ENCODE data around the gene ISYNA1. TPM values are rescaled to one million over a fixed set of nuclear protein-coding genes. Genes with fewer than 3 reads are reported as not detected.
A peak's percentile ranks its signal among the peaks of the same experiment; 100 is the strongest.
"Not testable (repeated sequence)": the region's sequence is repeated elsewhere in the genome, so short reads cannot be mapped to it uniquely, and the experiment has no call there.

The ISYNA1 gene
- total and polyA plus RNA-seq, 4 donors, result 14.7 to 56.7 (median 25.0) TPM

DNA sequence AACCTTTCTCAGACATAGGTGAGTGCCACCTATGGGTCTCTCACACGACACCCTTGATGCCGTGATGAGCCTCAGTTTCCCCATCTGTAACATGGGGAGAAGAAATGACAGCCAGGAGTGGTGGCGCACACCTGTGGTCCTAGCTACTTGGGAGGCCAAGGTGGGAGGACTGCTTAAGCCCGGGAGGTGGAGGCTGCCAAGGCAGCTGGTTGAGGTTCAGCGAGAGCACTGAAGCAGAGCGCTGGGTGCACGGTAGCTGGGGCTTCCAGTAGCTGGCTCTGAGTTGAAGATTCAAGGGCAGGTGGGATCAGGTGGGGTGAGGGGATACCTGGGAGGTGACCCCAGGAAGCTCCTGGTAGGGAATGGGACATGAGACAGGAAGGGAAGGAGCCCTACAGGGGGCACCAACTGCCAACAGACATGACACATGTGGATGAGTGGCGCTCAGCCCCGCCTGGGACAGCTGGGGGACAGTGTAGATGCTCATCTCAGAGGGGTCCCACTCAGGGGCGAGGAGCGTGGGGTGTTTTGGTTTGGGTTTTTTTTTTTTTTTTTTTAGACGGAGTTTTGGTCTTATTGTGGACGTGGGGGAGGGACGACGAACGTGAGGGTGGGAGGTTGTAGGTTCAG, 25.2 kb downstream of the ISYNA1 start:
- TF ChIP-seq, protein P1, sequence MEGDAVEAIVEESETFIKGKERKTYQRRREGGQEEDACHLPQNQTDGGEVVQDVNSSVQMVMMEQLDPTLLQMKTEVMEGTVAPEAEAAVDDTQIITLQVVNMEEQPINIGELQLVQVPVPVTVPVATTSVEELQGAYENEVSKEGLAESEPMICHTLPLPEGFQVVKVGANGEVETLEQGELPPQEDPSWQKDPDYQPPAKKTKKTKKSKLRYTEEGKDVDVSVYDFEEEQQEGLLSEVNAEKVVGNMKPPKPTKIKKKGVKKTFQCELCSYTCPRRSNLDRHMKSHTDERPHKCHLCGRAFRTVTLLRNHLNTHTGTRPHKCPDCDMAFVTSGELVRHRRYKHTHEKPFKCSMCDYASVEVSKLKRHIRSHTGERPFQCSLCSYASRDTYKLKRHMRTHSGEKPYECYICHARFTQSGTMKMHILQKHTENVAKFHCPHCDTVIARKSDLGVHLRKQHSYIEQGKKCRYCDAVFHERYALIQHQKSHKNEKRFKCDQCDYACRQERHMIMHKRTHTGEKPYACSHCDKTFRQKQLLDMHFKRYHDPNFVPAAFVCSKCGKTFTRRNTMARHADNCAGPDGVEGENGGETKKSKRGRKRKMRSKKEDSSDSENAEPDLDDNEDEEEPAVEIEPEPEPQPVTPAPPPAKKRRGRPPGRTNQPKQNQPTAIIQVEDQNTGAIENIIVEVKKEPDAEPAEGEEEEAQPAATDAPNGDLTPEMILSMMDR (IDR thresholded peaks at IDR 0.05; ENCODE audit: control extremely low read depth, extremely low read depth), result no peak
- Histone ChIP-seq H3K27me3 (ENCODE audit: control insufficient read depth in 3 of 3, insufficient read depth in 3 of 3, low read length in 2 of 3) (no peaks in the 10 kb centered on the region), H3K4me1 (ENCODE audit: control insufficient read depth in 5 of 5, insufficient read depth in 5 of 5, low read length in 5 of 5) (peaks cover 0 to 31% (median 23%) of the 10 kb centered on the region in 5 donors), H3K9ac (ENCODE audit: insufficient read depth in 1 of 2, low read length in 2 of 2) (no peak overlapping the region), H3K4me3 (no peak overlapping the region), H3K27ac (ENCODE audit: low read depth in 1 of 2, low read length in 1 of 2) (no peak overlapping the region), H3K36me3 (ENCODE audit: control insufficient read depth in 4 of 4, insufficient read depth in 4 of 4, low read length in 4 of 4) (no peaks in the 10 kb centered on the region), H3K9me3 (ENCODE audit: control insufficient read depth in 4 of 4, insufficient read depth in 3 of 4, low read length in 3 of 4) (no peaks in the 10 kb centered on the region)
- ATAC-seq (ENCODE audit: insufficient read depth, low FRiP score) (no peak), DNase-seq (no peak)
- 81% methylated on average over 16 of the region's 16 CpGs for WGBS, 2 donors

- H3K27me3 ChIP-seq (ENCODE audit: control insufficient read depth in 3 of 3, insufficient read depth in 3 of 3, low read length in 2 of 3), result no peaks in the 10 kb centered on the region
- DNase-seq, result no peak
- ATAC-seq (ENCODE audit: insufficient read depth, low FRiP score), result peak; percentile 30
- TF ChIP-seq, protein P1 (IDR thresholded peaks at IDR 0.05; ENCODE audit: control extremely low read depth, extremely low read depth), result no peak
- no peak overlapping the region for H3K4me3 ChIP-seq
- H3K36me3 ChIP-seq (ENCODE audit: control insufficient read depth in 4 of 4, insufficient read depth in 4 of 4, low read length in 4 of 4), result no peaks in the 10 kb centered on the region
- no peaks in the 10 kb centered on the region for H3K4me1 ChIP-seq (ENCODE audit: control insufficient read depth in 5 of 5, insufficient read depth in 5 of 5, low read length in 5 of 5)
- H3K9me3 ChIP-seq (ENCODE audit: control insufficient read depth in 4 of 4, insufficient read depth in 3 of 4, low read length in 3 of 4), result no peaks in the 10 kb centered on the region
- 52 to 63% methylated on average over 10 of the region's 10 CpGs for WGBS, 2 donors
- H3K9ac ChIP-seq (ENCODE audit: insufficient read depth in 1 of 2, low read length in 2 of 2), result no peak overlapping the region
- H3K27ac ChIP-seq (ENCODE audit: low read depth in 1 of 2, low read length in 1 of 2), result no peak overlapping the region
Observed at GRCh38 chr19:18408053-18408476, 29.9 kb downstream of the ISYNA1 start.

DNA sequence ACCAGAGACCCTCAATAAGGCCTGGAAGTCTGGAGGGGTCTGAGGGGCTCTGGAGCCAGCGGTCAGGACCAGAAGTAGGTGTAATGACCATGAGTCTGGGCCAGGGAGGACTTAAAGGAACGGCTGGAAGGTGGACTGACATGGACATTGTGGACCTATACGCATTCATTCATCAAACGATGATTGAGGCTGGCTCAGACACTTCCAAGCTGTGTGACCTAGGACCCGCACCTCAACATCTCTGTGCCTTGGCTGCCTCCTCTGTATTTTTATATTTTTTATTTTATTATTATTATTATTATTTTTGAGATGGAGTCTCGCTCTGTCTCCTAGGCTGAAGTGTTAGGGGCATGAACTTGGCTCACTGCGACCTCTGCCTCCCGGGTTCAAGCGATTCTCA, 31.2 kb downstream of the ISYNA1 start:
- ATAC-seq (ENCODE audit: insufficient read depth, low FRiP score), result no peak
- no peaks in the 10 kb centered on the region for H3K4me1 ChIP-seq (ENCODE audit: control insufficient read depth in 5 of 5, insufficient read depth in 5 of 5, low read length in 5 of 5)
- H3K9me3 ChIP-seq (ENCODE audit: control insufficient read depth in 4 of 4, insufficient read depth in 3 of 4, low read length in 3 of 4), result no peaks in the 10 kb centered on the region
- TF ChIP-seq, protein P1 (IDR thresholded peaks at IDR 0.05; ENCODE audit: control extremely low read depth, extremely low read depth), result no peak
- H3K27ac ChIP-seq (ENCODE audit: low read depth in 1 of 2, low read length in 1 of 2), result no peak overlapping the region
- H3K9ac ChIP-seq (ENCODE audit: insufficient read depth in 1 of 2, low read length in 2 of 2), result no peak overlapping the region
- H3K4me3 ChIP-seq, result no peak overlapping the region
- DNase-seq, result no peak
- H3K36me3 ChIP-seq (ENCODE audit: control insufficient read depth in 4 of 4, insufficient read depth in 4 of 4, low read length in 4 of 4), result no peaks in the 10 kb centered on the region
- H3K27me3 ChIP-seq (ENCODE audit: control insufficient read depth in 3 of 3, insufficient read depth in 3 of 3, low read length in 2 of 3), result no peaks in the 10 kb centered on the region
- WGBS, 2 donors, result 94 to 97% methylated on average over 9 of the region's 9 CpGs

- not testable (repeated sequence) for ATAC-seq (ENCODE audit: insufficient read depth, low FRiP score); H3K9ac ChIP-seq (ENCODE audit: insufficient read depth in 1 of 2, low read length in 2 of 2); H3K9me3 ChIP-seq (ENCODE audit: control insufficient read depth in 4 of 4, insufficient read depth in 3 of 4, low read length in 3 of 4); H3K36me3 ChIP-seq (ENCODE audit: control insufficient read depth in 4 of 4, insufficient read depth in 4 of 4, low read length in 4 of 4); H3K27ac ChIP-seq (ENCODE audit: low read depth in 1 of 2, low read length in 1 of 2); H3K27me3 ChIP-seq (ENCODE audit: control insufficient read depth in 3 of 3, insufficient read depth in 3 of 3, low read length in 2 of 3); DNase-seq; H3K4me3 ChIP-seq; H3K4me1 ChIP-seq (ENCODE audit: control insufficient read depth in 5 of 5, insufficient read depth in 5 of 5, low read length in 5 of 5)
- WGBS, 2 donors, result 83 to 90% methylated on average over 11 of the region's 11 CpGs
Observed at GRCh38 chr19:18405754-18406153, 32.2 kb downstream of the ISYNA1 start.

DNA sequence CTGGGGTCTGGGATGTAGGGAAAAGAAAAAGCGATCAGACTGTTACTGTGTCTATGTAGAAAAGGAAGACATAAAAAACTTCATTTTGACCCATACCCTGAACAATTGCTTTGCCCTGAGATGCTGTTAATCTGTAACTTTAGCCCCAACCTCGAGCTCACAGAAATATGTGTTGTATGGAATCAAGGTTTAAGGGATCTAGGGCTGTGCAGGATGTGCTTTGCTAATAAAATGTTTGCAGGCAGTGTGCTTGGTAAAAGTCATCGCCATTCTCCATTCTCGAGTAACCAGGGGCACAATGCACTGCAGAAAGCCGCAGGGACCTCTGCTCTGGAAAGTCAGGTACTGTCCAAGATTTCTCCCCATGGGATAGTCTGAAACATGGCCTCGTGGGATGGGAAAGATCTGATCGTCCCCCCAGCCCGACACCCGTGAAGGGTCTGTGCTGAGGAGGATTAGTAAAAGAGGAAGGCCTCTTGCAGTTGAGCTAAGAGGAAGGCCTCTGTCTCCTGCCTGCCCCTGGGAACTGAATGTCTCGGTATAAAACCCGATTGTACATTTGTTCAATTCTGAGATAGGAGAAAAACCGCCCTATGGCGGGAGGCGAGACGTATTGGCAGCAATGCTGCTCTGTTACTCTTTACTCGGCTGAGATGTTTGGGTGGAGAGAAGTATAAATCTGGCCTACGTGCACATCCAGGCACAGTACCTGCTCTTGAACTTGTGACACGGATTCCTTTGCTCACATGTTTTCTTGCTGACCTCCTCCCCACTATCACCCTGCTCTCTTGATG, 35.3 kb downstream of the ISYNA1 start:
- H3K9ac ChIP-seq (ENCODE audit: insufficient read depth in 1 of 2, low read length in 2 of 2); ATAC-seq (ENCODE audit: insufficient read depth, low FRiP score); H3K27ac ChIP-seq (ENCODE audit: low read depth in 1 of 2, low read length in 1 of 2); H3K4me1 ChIP-seq (ENCODE audit: control insufficient read depth in 5 of 5, insufficient read depth in 5 of 5, low read length in 5 of 5); H3K36me3 ChIP-seq (ENCODE audit: control insufficient read depth in 4 of 4, insufficient read depth in 4 of 4, low read length in 4 of 4); H3K27me3 ChIP-seq (ENCODE audit: control insufficient read depth in 3 of 3, insufficient read depth in 3 of 3, low read length in 2 of 3); DNase-seq; H3K4me3 ChIP-seq; H3K9me3 ChIP-seq (ENCODE audit: control insufficient read depth in 4 of 4, insufficient read depth in 3 of 4, low read length in 3 of 4): not testable (repeated sequence)
- WGBS, 2 donors, result 42 to 62% methylated on average over 18 of the region's 18 CpGs
